Embryonic facial prominence (tissue), 1 donor: ENCODE measurements around the gene S100G.

Source experiments
- DNase-seq: peaks from one replicate; pipeline ENCODE4 v3.0.0-alpha.2; 2016; ENCODE audit errors: extremely low spot score

The S100G gene

GRCh38 chrX:16646366-16647138, 3.4 kb upstream of the S100G start:
- DNase-seq = no peak

- no peak for DNase-seq
Measured at GRCh38 chrX:16651391-16652024, 1.6 kb downstream of the S100G start.

DNA sequence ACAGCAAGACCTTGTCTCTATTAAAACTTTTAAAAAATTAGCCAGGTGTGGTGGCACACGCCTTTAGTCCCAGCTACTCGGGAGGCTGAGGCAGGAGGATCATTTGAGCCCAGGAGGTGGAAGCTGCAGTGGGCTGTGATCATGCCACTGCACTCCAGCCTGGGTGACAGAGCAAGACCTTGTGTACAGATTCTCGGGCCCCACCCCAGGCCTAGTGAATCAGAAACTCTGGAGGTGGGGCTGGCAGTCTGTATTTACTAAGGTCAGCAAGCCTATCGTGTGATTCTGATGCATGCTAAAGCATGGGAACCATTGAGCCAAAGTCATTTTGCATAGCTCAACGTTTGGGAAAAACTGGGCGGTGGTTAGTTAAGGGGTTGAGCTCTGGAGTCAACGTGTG, 3.5 kb downstream of the S100G start:
- DNase-seq = no peak

- no peak for DNase-seq
Measured at GRCh38 chrX:16654093-16654492, 4.1 kb downstream of the S100G start.

DNA sequence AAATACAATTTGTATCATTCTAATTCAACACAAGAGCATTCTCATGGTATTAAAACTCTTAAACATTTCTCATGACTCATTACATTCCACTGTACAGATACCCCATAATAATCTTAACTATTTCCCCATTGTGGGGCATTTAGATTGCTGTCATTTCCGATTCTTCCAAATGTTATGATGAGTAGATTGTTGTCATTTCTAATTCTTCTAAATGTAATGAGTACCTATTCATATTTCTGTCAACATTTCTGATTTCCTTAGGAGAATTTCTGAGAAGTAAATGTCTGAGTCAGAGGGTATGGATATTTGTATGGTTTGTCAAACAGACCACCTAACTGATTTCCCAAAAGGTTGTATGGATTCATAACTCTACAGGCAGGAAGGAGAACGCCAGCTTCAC, 8.3 kb downstream of the S100G start:
- DNase-seq = no peak

GRCh38 chrX:16659321-16659720, 9.4 kb downstream of the S100G start:
- no peak for DNase-seq

- DNase-seq = no peak
Measured at GRCh38 chrX:16661495-16661894, 11.5 kb downstream of the S100G start.

GRCh38 chrX:16662402-16662801, 12.4 kb downstream of the S100G start:
- DNase-seq = no peak

- no peak for DNase-seq
Measured at GRCh38 chrX:16664074-16664473, 14.1 kb downstream of the S100G start.

DNA sequence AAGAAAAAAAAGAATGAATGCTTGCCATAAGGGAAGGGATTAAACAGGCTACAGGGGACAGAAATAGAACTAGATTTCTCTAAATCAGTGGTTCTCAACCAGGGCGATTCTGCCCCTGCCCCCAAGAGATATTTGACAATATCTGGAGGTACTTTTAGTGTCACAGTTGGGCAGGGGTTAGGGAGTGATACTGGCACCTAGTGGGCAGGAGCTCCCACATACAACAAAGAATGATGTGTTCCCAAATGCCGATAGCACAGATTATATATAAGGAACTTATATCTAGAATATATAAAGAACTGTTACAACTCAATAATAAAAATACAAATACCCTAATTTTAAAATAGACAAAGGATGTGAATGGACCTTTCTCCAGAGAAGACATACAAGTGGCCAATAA, 14.7 kb downstream of the S100G start:
- DNase-seq = no peak

DNA sequence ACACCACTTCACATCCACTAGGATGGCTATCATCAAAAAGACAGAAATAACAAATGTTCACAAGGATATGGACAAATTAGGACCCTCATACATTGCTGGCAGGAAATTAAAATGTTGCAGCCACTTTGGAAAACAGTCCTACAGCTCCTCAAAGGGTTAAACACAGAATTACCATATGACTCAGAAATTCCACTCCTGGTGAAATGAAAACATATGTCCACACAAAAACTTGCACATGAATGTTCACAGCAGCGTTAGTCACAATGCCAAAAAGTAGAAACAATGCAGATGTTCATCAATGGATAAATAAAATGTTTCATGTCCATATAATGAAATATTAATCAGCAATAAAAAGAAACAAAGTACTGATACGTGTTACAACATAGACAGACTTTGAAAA, 15.1 kb downstream of the S100G start:
- no peak for DNase-seq

DNA sequence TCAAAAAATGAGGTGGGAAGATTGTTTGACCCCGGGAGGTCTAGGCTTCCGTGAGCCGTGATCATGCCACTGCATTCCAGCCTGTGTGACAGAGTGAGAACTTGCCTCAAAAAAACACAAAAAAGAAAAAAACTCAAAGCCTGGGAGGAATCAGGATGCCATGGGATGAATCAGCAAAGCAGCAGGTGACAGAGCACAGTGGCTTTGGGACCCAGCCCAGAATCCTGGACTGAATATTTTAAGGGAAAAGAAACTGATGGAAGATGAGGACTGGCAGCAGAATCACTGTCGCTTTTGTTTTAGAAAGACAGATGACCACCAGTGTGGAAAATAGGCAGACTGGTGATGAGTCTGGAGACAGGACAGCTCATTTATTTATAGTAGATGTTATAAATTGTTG, 16.6 kb downstream of the S100G start:
- DNase-seq = no peak

DNA sequence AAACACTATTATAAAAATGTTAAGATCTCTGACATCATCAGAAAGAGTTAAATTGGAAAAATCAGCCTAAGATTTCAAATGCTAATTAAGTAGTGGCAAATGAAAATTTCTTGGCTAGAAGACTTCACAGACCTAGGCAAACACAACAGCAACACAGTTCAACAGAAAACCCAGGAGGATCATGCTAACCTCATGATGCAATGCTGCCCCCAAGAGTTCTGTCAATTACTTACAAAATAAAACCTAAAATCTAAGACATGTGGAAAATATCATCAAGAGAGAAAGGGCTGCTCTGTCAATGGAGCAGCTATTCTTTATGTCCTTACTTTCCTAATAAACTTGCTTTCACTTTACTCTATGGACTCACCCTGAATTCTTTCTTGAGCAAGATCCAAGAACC, 21.0 kb downstream of the S100G start:
- peak; percentile 13 for DNase-seq

DNA sequence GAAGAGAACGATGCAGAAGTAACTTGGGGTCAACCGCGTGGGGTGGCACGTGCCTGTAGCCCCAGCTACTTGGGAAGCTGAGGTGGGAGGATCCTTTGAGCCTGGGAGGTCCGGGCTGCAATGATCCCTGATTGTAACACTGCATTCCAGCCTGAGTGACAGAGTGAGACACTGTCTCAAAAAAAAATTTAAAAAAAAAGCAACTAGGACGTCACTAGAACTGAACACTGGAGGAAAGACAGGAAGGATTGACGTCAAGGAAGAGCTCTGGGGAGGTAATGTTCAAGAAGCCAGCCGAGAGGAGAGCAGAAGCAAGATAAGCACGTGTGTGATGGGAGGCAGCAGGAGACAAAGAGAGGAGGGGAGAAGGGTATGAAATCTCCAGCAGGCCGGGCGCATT, 28.7 kb downstream of the S100G start:
- DNase-seq = no peak

GRCh38 chrX:16683007-16683664, 33.2 kb downstream of the S100G start:
- DNase-seq = no peak

DNA sequence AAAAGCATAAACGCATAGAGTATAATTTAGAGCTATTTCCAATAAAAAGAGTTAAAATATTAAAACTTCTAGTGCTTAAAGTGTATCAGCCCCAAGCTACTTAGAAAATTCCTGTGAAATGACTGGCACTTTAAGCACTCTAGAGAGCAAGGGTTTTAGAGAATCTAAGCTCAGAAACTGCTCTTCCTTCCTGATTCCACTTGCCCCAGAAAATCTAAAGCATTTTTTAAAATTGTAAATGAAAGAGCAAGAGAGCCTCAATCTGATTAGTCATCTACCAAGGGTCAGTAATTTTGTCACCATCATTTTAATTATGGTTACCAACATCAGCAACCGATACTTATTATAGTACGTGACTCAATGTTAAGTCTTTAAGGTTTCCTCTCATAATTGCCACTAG, 37.6 kb downstream of the S100G start:
- no peak for DNase-seq

- peak; percentile 16 for DNase-seq
Measured at GRCh38 chrX:16695079-16695676, 45.2 kb downstream of the S100G start.

GRCh38 chrX:16696956-16697355, 47.0 kb downstream of the S100G start:
- no peak for DNase-seq

GRCh38 chrX:16699389-16699788, 49.4 kb downstream of the S100G start:
- no peak for DNase-seq

DNA sequence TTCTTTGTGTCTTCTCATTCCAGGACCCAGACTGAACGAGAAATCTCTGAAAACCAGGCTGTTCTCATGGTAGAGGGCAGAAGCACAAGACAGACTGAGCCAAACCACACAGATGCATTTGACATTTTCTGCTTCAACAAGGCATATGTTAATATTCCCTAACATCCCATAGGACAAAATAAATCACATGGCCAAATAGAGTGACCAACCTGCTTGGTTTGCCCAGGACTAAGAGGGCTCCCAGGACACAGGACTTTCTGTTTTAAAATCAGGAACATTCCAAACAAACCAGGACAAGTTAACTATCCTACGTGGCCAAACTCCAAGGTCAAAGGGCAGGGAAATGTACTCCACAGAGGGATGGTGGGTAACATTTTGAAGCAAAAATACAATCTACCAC, 50.8 kb downstream of the S100G start:
- DNase-seq = no peak

GRCh38 chrX:16702700-16703599, 53.0 kb downstream of the S100G start:
- no peak for DNase-seq
